Thoracic aorta (tissue), 2 donors: Measurements from ENCODE around the gene CGREF1. TPM values are rescaled to one million over a fixed set of nuclear protein-coding genes. Genes with fewer than 3 reads are reported as not detected.
"Not testable (repeated sequence)": the region's sequence is repeated elsewhere in the genome, so short reads cannot be mapped to it uniquely, and the experiment has no call there.

Experiments used
- ATAC-seq: fragments of 150-250 bp; one replicate; pipeline ENCODE4 v1.8.0; 2017; ENCODE audit warnings: low read depth; ENCODE audit not compliant: insufficient number of reproducible peaks, low FRiP score
- DNase-seq: peaks from one replicate; pipeline ENCODE4 v3.0.0-alpha.2; 2020; ENCODE audit warnings: low spot score
- H3K27ac ChIP-seq, 2 donors: fragments of 200-600 bp; sonication (generic); 1 replicate in 1 of 2; 2 replicates in 1 of 2; pipeline ENCODE4 v1.5.1; 2016; ENCODE audit warnings: mild to moderate bottlenecking in 2 of 2, moderate library complexity in 2 of 2
- H3K27me3 ChIP-seq: fragments of 200-600 bp; sonication (generic); replicated peaks from 2 replicates; pipeline ENCODE4 v1.6.0; 2016; ENCODE audit warnings: mild to moderate bottlenecking; ENCODE audit not compliant: insufficient read depth
- H3K36me3 ChIP-seq: fragments of 200-600 bp; sonication (generic); one replicate; pipeline ENCODE4 v1.5.1; 2016
- H3K4me1 ChIP-seq, 2 donors: fragments of 200-600 bp; sonication (generic); 1 replicate in 1 of 2; 2 replicates in 1 of 2; pipeline versions ENCODE4 v1.5.1 to v1.6.0; 2016; ENCODE audit warnings: low read depth in 2 of 2, mild to moderate bottlenecking in 1 of 2; ENCODE audit not compliant: control insufficient read depth in 1 of 2
- H3K4me3 ChIP-seq: fragments of 200-600 bp; sonication (generic); 2 replicates; pipeline ENCODE4 v1.5.1; 2016; ENCODE audit warnings: mild to moderate bottlenecking
- H3K9me3 ChIP-seq: fragments of 200-600 bp; sonication (generic); 2 replicates; pipeline ENCODE4 v1.5.1; 2016
- CTCF ChIP-seq: fragments of 200-600 bp; sonication (generic); IDR thresholded peaks from one replicate; pipeline ENCODE4 v1.5.1; 2019; ENCODE audit warnings: antibody characterized with exemption
- total RNA-seq, 2 donors: library from RNA; depleted of rRNA; stranded (reverse); fragments of >200 nt; gene quantifications; one replicate each; pipeline versions ENCODE4 v1.1.0 to v1.2.3, GENCODE V29; 2016

The CGREF1 gene
- total RNA-seq, 2 donors from 2014 or later, result 18.8 to 19.8 TPM

GRCh38 chr2:27121906-27122305 is 3.0 kb upstream of the CGREF1 start:
- no peak overlapping the region for H3K27ac ChIP-seq
- H3K4me3 ChIP-seq, result no peak overlapping the region
- H3K36me3 ChIP-seq, result no peaks in the 10 kb centered on the region
- ATAC-seq, result no peak
- DNase-seq, result no peak
- TF ChIP-seq CTCF, result no peak
- peaks cover 9 to 15% of the 10 kb centered on the region in 2 donors for H3K4me1 ChIP-seq
- no peaks in the 10 kb centered on the region for H3K27me3 ChIP-seq
- no peaks in the 10 kb centered on the region for H3K9me3 ChIP-seq

- ATAC-seq, H3K27ac ChIP-seq, DNase-seq, H3K36me3 ChIP-seq, H3K9me3 ChIP-seq, H3K27me3 ChIP-seq: not testable (repeated sequence)
- Histone ChIP-seq H3K4me1 (peaks cover 9 to 15% of the 10 kb centered on the region in 2 donors), H3K4me3 (peak overlapping the region; percentile 68)
These were observed 372 bp upstream of the CGREF1 start for GRCh38 chr2:27119330-27119670.

GRCh38 chr2:27117995-27118524 is 868 bp downstream of the CGREF1 start:
- H3K9me3 ChIP-seq, result no peaks in the 10 kb centered on the region
- no peak for TF ChIP-seq CTCF
- no peaks in the 10 kb centered on the region for H3K36me3 ChIP-seq
- no peak for ATAC-seq
- H3K27me3 ChIP-seq, result no peaks in the 10 kb centered on the region
- no peak overlapping the region for H3K27ac ChIP-seq
- DNase-seq, result no peak
- H3K4me3 ChIP-seq, result peak overlapping the region; percentile 68
- peaks cover 7 to 15% of the 10 kb centered on the region in 2 donors for H3K4me1 ChIP-seq

GRCh38 chr2:27115519-27115918 is 3.4 kb downstream of the CGREF1 start:
- H3K4me3 ChIP-seq, result no peak overlapping the region
- no peak for TF ChIP-seq CTCF
- H3K4me1 ChIP-seq, result peaks cover 6 to 15% of the 10 kb centered on the region in 2 donors
- DNase-seq, result no peak
- H3K9me3 ChIP-seq, result no peaks in the 10 kb centered on the region
- no peaks in the 10 kb centered on the region for H3K27me3 ChIP-seq
- H3K27ac ChIP-seq, result no peak overlapping the region
- no peaks in the 10 kb centered on the region for H3K36me3 ChIP-seq
- no peak for ATAC-seq

- H3K4me3 ChIP-seq, H3K27me3 ChIP-seq, H3K27ac ChIP-seq, H3K4me1 ChIP-seq, H3K36me3 ChIP-seq, DNase-seq, ATAC-seq, H3K9me3 ChIP-seq: not testable (repeated sequence)
These were observed 7.4 kb downstream of the CGREF1 start for GRCh38 chr2:27111392-27112078.

GRCh38 chr2:27110603-27111352 is 8.2 kb downstream of the CGREF1 start:
- not testable (repeated sequence) for H3K9me3 ChIP-seq, H3K27ac ChIP-seq, H3K36me3 ChIP-seq, H3K27me3 ChIP-seq, ATAC-seq, H3K4me3 ChIP-seq, H3K4me1 ChIP-seq, DNase-seq
